AG09319 (cell line): Measurements from ENCODE around the gene APBB2.

Source experiments
- DNase-seq: peaks from one replicate; pipeline ENCODE4 v3.0.0-alpha.2; 2010; ENCODE audit warnings: low read depth; ENCODE audit errors: extremely low read depth
- TF ChIP-seq, protein P1 (sequence below): IDR thresholded peaks from 2 replicates; pipeline ENCODE4 v1.5.1; 2011; ENCODE audit warnings: low read depth, mild to moderate bottlenecking, inconsistent platforms, low read length, moderate library complexity

The APBB2 gene

DNA sequence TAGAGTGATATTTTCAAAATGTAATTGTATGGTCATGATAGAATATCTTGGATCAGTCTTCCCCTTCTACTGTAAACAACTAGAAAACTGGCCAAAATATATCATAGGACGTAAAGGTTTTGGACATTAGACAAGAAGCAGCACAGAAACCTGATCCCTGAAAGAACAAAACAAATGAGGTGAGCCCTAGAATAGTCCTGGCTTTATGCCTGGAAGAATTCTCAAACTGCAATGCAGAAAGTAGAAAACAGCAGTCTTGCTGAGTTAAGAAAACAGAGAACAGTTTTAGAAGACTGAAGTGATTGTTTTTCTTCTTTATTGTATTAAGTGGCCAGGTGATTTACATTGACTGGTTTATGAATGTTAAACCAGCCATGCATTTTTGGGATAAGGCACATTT lies 445.1 kb downstream of the APBB2 start:
- no peak for DNase-seq
- TF ChIP-seq, protein P1, sequence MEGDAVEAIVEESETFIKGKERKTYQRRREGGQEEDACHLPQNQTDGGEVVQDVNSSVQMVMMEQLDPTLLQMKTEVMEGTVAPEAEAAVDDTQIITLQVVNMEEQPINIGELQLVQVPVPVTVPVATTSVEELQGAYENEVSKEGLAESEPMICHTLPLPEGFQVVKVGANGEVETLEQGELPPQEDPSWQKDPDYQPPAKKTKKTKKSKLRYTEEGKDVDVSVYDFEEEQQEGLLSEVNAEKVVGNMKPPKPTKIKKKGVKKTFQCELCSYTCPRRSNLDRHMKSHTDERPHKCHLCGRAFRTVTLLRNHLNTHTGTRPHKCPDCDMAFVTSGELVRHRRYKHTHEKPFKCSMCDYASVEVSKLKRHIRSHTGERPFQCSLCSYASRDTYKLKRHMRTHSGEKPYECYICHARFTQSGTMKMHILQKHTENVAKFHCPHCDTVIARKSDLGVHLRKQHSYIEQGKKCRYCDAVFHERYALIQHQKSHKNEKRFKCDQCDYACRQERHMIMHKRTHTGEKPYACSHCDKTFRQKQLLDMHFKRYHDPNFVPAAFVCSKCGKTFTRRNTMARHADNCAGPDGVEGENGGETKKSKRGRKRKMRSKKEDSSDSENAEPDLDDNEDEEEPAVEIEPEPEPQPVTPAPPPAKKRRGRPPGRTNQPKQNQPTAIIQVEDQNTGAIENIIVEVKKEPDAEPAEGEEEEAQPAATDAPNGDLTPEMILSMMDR: no peak

DNA sequence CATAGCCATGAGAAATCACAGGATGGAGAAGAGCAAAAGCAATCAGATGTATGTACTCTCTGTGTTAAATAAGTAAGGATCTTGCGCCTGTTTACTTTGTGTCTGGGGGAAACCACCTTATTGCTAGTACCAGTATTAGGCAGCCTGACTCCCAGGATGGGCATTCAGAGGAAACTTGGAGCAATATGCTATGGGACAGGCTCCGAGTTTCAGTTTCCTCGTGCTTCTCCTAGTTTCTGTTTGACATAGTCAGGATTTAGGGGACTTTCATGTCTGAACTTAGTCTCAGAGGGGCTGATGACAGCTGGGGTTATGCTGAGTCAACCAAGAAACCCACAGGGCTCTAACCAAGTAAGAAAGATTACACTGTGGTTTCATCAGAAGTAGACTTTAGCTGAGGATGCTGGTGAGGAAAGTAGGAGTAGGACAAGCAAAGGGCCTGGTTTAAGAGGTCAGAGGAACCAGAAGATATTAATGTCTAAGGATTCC lies 451.1 kb downstream of the APBB2 start:
- peak; percentile 27 for DNase-seq
- TF ChIP-seq, protein P1: no peak
